HG02763 (cell line): ENCODE results near the gene PI4K2B.
"Not testable (repeated sequence)": the region's sequence is repeated elsewhere in the genome, so short reads cannot be mapped to it uniquely, and the experiment has no call there.

ENCODE experiments used
- ATAC-seq: cut with Tn5 transposase; IDR thresholded peaks from one replicate; pipeline ENCODE4 v1.9.1; 2021; ENCODE audit warnings: mild to moderate bottlenecking, moderate library complexity; ENCODE audit not compliant: unreplicated experiment

Gene PI4K2B

DNA sequence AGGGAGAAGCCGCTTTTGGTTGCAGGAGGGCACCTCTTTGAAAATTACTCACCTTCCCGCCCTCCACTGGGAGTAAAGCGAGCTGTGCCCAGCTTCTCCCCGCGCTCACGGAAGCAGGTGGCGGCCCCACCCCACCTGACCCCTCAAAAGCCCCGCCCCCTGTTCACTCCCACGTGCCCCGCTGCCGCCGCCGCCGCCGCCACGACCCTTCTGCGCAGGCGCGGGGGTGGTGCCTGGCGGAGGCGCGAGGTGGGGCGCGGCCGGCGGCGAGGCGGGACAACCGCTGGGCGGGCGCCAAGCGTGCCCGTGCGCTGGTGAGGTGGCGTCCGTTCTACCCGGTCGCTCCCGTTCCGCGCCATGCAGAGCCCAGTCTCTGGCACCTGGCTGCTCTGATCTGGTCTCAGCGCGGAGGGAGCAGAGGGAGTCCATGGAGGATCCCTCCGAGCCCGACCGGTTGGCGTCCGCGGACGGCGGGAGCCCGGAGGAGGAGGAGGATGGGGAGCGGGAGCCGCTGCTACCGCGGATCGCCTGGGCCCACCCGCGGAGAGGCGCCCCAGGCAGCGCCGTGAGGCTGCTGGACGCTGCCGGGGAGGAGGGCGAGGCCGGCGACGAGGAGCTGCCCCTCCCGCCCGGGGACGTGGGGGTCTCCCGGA is at the start of gene PI4K2B:
Gene PI4K2B, plus strand, starts transcription at position 297 of the 653 bp plus-strand sequence. Its CDS starts 131 bp downstream, at position 428.
- peak; percentile 79 for ATAC-seq

DNA sequence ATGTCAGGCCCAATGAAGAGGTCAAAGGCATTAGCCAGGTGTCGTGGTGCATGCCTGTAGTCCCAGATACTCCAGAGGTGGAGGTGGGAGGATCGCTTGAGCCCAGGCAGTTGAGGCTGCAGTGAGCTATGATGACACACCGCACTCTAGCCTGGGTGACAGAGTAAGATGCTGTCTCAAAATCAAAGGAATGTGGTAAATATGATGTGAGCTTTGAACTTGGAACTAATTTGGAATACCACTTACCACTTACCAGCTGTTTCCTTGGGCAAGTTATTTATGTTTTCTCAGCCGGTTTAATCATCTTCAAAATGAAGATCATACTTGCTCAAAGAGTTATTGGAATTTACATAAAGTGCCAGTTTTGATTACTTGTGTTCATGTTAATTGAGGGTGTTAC is 49.8 kb upstream of the PI4K2B start:
- no peak for ATAC-seq

DNA sequence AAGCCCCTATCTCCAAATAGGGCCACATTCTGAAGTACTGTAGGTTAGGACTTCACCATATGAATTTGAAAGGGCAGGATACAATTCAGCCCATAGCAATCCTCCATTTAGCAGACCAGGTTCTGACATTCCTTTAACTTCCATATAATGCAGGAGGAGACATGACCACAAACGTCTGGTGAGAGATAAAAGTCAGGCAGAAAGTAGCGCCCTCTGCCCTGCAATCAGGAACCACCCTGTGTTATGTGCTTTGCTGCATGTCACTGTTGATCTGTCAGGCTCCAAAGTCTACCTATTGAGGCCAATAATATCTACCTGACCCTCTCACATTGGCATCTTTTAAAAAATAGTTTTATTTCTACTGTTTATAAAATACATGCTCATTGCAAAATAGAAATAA is 43.4 kb upstream of the PI4K2B start:
- ATAC-seq, result no peak

DNA sequence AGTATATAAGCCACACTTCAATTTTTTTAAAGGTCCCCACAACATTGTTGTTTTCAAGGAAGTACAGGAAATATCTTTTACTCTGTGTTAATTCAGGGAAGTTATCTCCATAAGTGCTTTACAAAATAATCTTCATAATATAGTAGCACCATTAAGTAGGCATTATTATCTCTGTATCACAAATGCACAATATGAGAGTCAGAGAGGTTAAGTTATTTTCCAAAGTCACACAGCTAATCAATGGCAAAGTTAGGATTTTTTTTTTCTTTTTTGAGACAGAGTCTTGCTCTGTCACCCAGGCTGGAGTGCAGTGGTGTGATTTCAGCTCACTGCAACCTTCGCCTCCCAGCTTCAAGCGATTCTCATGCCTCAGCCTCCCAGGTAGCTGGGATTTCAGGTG is 35.1 kb upstream of the PI4K2B start:
- ATAC-seq, result no peak

DNA sequence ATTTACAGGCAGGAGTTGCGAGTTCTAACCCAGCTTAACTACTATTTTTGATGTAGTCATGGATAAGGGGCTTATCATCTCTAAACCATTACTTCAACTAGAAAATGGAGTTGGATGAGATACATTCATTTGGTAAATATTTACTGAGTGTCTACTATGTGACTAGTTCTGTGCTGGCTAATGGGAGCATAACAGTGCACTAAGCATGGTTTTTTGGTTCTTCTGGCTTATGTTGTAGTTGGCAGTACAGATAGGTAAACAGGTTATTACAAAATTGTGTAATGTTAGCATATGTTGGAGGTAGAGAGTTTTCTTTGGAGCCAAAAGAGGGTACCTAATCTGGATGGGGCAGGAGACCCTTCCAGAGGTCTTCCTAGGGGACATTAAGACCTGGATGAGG is 25.8 kb upstream of the PI4K2B start:
- ATAC-seq, result no peak

DNA sequence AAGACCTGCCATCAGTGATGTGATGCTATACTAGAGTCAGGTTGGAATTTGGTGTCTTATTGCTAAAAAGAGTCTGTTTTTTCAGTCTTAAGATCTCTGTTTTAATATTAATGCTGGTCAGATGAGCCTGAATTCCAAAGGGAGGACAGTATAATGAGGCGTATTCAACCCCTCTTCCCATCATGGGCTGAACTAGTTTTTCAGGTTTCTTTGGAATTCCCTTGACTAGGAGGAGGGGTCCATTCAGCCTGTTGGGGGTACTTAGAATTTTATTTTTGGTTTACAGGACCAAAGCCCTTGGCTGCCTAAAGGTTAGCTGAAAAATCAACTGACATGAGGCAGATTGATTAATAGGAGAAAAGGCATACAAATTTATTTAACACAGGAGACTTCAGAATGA is 24.1 kb upstream of the PI4K2B start:
- ATAC-seq, result no peak

DNA sequence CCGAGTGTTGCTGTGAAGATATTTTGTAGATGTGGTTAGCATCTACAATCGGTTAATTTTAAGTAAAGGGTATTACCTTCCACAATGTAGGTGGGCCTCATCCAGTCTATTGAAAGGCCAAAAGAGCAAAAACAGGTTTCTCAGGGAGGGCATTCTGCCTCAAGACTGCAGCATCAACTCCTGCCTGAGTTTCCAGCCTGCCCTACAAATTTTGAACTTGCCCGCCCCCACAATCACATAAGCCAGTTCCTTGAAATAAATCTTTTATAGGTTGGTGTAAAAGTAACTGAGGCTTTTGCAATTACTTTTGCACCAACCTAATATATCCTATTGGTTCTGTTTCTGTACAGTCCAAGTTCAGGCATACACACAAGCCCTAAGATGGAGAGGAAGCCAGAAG is 22.1 kb upstream of the PI4K2B start:
- no peak for ATAC-seq

DNA sequence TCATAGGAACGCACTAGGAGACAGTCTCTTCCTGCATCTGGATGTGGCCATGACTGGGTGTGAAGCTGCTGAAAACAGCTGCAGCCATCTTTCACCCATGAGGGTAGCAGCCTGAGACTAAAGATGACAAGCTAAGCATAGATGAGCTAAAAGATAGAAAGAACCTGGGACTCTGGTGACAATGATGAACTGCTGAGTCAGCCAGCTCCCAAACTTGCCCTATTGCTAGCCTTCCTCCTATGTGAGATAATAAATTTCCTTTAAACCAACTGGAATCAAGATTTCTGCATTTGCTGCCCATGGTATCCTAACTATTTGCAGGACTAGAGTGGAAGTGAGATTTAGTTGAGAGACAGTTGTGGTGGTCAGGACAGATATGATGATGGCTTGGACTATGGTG is 21.0 kb upstream of the PI4K2B start:
- no peak for ATAC-seq

DNA sequence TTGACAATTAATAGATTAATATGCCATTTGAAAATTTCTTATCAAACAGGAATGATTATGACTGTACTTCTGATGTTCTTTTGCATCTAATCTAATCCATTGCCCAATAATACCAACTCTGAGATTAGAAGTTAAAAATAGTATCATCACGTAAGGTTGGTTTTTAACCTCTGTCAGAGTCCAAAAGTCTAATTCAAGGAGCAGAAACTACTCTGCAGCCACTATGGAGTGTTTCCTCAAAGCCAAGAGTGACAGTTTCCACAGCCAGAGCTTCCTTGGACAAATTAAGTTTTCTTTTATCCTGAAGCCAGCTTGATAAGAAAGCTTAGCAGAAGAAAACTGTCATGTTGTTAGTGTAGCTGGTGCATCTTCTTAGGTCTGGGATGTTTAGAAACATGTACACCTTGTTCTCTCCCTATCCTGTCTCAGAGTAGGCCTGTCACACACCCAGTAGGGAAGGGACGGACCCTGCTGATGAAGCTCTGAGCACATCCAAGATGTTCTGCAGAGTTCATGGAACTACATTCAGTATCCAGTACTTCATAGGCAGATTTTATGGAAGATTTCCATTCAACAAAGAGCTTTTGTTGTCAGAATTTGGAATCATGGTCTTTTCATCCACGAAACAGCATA is 20.4 kb upstream of the PI4K2B start:
- ATAC-seq, result no peak

DNA sequence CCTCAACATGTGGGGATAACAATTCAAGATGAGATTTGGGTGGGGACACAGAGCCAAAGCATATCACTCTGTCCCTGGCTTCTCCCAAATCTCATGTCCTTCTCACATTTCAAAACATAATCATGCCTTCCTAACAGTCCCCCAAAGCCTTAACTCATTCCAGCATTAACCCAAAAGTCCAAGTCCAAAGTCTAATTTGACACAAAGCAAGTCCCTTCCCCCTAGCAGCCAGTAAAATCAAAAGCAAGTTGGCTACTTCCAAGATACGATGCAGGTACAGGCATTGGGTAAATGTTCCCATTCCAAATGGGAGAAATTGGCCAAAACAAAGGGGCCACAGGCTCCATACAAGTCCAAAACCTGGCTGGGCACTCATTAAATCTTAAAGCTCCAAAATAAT is 19.1 kb upstream of the PI4K2B start:
- not testable (repeated sequence) for ATAC-seq

DNA sequence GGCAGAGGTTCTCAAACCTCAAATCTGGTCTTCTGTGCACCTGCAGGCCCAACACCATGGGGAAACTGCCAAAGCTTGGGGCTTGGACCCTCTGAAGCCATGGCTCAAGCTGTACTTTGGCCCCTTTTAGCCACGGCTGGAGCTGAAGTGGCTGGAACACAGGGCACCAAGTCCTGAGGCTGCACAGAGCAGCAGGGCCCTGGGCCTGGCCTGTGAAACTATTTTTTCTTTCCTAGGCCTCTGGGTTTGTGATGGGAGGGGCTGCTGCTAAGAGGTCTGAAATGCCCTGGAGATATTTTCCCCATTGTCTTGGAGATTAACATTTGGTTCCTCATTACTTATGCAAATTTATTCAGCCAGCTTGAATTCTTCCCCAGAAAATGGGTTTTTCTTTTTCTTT is 18.3 kb upstream of the PI4K2B start:
- no peak for ATAC-seq

DNA sequence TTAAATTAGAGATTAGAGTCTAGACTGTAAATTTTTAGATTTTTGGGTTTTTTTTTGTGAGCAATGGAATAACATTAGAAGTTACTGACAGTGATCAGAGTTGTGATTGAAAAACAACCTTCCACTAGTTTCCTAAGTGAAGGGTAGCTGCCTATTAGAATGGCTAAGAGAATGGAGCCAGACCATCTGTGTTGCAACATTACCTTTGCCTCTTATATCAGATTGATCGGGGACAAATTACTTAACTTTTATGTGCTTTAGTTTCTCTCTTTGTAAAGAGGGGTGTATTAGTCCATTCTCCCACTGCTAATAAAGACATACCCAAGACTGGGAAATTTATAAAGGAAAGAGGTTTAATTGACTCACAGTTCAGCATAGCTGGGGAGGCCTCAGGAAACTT is 12.5 kb upstream of the PI4K2B start:
- ATAC-seq, result no peak

DNA sequence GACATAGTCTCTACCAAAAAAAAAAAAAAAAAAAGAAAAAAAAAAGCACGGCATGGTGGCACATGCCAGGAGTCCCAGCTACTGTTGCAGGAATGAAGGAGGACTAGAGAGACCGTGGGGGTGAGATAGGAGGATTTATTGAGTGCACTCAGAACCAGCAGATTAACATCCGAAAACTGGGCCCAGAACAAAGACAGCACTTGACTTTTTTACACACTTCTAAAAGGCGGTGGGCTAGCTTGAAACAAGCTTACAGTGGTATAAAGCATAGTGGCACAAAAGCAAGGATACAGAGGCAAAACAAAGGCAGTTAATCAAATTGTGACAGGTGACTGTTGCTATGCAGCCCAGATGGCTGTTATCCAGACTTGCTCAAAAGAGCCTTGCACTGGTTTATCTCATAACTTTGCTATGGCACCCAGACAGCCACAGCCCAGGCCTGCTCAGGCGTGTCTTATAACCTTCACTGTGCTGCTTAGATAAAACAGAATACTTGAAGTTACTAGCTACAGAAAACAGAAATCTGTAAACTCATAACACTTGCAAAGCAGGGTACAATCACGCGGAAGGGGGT is 9.9 kb upstream of the PI4K2B start:
- no peak for ATAC-seq

DNA sequence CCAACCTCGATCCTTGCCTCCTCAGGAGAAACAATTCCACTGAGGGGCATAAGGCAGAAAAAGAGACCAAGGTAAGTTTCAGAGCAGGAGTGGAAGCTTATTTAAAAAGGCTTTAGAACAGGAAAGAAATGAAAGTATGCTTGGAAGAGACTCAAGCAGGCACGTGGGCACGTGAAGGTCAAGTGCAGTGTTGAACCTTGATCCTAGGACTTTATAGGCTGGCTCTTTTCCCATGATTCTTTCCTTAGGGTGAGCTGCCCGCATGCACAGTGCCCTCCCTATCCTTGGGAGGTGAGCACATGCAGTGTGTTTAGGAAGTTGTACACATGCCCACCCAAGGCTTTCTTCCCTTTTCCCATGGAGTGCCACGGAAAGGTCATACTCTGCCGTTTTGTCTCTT is 4.0 kb upstream of the PI4K2B start:
- no peak for ATAC-seq

DNA sequence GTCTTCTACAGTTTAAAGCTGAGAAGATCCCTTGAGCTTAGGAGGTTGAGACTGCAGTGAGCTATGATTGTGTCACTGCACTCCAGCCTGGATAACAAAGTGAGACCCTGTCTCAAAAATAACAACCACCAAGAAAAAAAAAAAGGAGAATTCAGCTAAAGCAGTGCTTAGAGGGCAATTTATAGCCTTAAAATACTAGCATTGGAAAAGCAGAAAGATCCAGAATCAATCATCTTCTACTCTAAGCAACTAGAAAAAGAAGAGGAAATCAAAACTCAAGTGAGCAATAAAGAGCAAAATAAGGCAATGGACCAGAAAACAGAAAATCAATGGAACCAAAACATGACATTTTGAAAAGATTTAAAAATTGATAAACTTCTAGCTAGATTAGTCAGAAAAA is 639 bp upstream of the PI4K2B start:
- ATAC-seq, result no peak

DNA sequence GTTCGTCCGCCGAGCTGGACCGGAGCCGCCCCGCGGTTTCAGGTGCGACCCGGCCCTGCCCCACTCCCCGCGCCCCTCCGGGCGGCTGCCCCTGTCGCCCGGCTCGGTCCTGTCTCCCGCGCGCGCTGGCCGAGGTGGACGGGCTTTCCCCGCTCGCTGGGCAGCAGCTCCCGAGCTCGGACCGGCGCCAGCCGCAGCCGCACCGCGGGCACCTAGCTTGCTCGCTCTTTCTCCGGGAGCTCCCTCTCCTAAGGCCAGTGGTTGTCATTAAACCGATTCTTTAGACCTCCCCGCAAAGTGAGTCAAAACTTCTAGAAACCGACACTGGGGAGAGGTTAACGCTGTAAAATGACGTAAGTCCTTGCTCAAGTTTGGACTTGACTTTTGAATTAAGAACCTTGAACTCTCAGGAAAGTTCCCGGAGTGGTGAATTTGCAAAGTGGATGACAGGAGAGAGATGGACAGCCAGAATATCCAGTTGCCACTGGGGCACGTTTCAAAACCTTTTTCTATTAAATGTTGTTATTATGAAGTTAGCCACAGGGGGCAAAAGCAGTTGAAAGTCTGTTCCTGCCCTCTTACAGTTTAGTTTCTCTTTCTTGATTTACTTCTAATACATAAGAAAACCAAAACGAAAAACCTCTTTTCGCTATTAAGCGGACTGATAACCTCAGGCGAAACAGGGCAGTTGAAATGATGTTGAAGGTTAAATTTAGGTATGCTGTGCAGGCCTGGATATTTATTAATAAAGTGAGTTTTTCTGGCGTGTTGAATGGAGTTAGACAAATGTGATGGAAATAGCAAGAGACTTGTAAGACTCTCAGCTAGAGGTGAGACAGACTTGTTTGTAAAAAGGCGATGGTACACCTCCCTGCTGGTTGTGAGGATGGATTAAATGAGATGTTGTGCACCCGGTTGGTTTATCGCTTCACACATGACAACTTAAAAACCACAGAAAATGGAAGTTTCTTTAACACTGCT is 847 bp downstream of the PI4K2B start:
- peak; percentile 60 for ATAC-seq

DNA sequence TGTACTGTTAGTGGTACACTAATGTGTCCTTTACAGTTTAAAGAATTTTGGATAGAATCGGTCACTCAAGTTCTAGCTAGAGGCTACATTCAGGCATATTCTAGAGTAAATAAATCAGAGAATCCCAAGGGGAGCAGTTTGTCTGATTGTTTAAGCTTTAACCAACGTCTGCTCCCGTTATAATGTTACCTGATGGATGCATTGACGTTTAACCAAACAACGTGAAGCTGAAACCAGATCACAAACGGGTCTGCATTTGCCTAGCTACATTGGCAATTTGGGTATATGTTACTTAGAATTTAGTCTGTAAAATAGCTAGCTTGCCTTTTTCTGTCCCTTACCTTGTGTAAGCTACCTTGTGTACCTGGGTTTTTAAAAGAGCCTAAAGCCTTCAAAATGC is 1.6 kb downstream of the PI4K2B start:
- no peak for ATAC-seq

DNA sequence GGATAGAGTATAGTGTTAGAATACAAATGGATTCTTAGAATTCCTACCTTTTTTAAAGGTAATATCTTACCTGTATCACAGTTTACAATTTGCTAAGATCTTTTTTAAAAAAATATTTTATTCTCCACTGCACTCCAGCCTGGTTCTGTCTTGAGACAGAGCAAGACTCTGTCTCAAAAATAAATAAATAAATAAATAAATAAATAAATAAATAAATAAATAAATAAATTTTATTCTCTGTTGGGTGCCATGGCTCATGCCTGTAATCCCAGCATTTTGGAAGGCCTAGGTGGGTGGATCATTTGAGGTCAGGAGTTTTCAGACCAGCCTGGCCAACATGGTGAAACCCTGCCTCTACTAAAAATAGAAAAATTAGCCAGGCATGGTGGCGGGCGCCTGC is 2.2 kb downstream of the PI4K2B start:
- ATAC-seq, result not testable (repeated sequence)

DNA sequence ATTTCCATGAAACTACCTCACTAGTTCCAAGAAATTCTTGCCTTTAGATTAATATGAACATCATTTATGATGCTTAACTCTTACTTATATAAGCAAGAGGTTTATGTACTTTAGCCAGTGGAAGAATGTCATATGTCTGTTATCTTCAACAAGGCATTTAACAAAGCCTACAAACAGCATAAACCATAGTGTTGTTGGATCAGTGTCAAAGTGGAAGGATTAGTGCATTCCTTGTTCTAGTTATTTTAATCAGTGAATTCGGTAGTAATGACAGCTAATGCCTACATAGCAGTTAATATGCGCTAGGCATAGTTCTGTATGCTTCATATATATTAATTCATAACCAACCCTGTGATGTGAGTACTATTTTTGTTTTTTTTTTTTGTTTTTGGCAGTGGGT is 3.1 kb downstream of the PI4K2B start:
- ATAC-seq, result no peak

DNA sequence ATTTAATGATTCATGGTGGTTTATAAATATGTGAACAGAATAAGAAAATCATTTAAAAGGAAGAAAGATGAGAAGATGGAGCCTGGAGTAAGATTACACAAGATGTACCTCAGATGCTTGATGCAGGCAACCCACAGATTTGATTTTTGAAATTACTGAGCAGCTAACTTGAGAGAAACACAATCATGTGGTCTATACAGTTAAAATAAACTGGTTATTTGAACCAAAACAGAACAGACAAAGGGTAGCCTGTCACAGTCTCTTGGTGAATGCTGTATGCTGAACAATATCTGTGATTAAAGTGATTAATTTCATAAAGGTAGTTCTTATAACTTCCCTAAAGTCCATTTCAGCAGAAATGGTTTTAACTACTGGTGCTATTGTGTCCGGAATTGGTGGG is 4.2 kb downstream of the PI4K2B start:
- no peak for ATAC-seq

DNA sequence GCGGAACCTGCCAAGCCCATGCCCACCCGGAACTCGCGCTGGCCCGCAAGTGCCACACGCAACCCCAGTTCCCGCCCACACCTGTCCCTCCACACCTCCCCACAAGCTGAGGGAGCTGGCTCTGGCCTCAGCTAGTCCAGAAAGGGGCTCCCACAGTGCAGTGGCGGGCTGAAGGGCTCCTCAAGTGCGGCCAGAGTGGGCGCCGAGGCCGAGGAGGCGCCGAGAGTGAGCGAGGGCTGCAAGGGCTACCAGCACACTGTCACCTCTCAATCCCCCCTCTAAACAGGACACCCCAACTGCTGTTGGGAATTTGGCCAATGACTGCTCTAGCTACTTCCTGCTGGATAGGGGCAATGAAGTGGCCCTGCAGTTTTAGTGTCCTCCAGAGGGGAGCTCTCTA is 5.7 kb downstream of the PI4K2B start:
- ATAC-seq, result not testable (repeated sequence)
